WERI-Rb-1 (cell line): ENCODE results near the gene GRIN2D.
"Not testable (repeated sequence)": the region's sequence is repeated elsewhere in the genome, so short reads cannot be mapped to it uniquely, and the experiment has no call there.

Source experiments
- DNase-seq: peaks from one replicate; pipeline ENCODE4 v3.0.0-alpha.2; 2020
- H3K27ac ChIP-seq: fragments of 250-450 bp; sonication (Bioruptor Pico); 2 replicates; pipeline ENCODE4 v1.5.1; 2020; ENCODE audit warnings: mild to moderate bottlenecking, moderate library complexity
- H3K27me3 ChIP-seq: fragments of 250-450 bp; sonication (Bioruptor Pico); 2 replicates; pipeline ENCODE4 v1.5.1; 2021; ENCODE audit warnings: mild to moderate bottlenecking, low read depth, moderate library complexity; ENCODE audit not compliant: insufficient read depth, severe bottlenecking
- H3K36me3 ChIP-seq: fragments of 250-450 bp; sonication (Bioruptor Pico); 2 replicates; pipeline ENCODE4 v1.5.1; 2020; ENCODE audit warnings: mild to moderate bottlenecking, moderate library complexity
- H3K4me3 ChIP-seq: 2 replicates; pipeline ENCODE4 v1.5.1; 2011; ENCODE audit warnings: low read depth, mild to moderate bottlenecking, control low read depth, low read length
- H3K9me3 ChIP-seq: fragments of 250-450 bp; sonication (Bioruptor Pico); 2 replicates; pipeline ENCODE4 v1.5.1; 2021; ENCODE audit warnings: mild to moderate bottlenecking, moderate library complexity; ENCODE audit not compliant: severe bottlenecking
- CTCF ChIP-seq: IDR thresholded peaks from 2 replicates; pipeline ENCODE4 v1.5.1; 2011; ENCODE audit warnings: low read depth, mild to moderate bottlenecking, control low read depth, inconsistent platforms, low read length

GRIN2D gene

DNA sequence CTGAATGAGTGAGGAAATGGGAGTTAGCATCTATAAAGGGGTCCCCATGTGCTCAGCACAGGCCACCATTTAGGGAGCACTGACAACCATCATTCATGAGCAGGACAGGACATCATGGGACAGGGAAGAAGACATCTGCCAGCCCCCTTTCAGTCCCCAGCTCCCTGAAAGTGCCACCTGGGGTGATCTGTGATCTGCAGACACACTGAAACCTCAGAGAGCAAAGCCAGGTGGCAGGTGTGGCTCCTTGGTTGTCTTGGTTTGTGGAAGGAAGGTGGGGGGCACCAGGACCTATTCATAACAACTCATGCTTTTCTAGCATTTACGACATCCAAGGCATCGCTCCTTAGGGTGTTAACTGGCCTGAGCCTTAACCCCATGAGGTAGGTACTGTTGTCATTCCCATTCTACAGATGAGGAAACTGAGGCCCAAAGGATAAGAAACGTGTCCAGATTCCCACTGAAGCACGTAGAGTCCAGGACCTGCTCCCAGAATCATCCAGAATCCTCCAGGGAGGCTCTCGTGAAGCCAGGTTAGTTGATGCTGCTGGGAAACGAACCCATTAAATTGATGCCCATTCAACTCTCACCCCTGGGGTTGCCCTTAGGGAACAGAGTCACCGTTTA, 7.9 kb upstream of the GRIN2D start:
- H3K9me3 ChIP-seq: no peaks in the 10 kb centered on the region
- no peak overlapping the region for H3K27ac ChIP-seq
- peaks cover 78% of the 10 kb centered on the region for H3K36me3 ChIP-seq
- DNase-seq: no peak
- TF ChIP-seq CTCF: no peak
- no peaks in the 10 kb centered on the region for H3K27me3 ChIP-seq
- no peak overlapping the region for H3K4me3 ChIP-seq

GRCh38 chr19:48386981-48387380, 6.5 kb upstream of the GRIN2D start:
- Histone ChIP-seq H3K4me3 (no peak overlapping the region), H3K27me3 (no peaks in the 10 kb centered on the region), H3K36me3 (peaks cover 69% of the 10 kb centered on the region), H3K27ac (no peak overlapping the region), H3K9me3 (no peaks in the 10 kb centered on the region)
- no peak for DNase-seq
- TF ChIP-seq CTCF: no peak

DNA sequence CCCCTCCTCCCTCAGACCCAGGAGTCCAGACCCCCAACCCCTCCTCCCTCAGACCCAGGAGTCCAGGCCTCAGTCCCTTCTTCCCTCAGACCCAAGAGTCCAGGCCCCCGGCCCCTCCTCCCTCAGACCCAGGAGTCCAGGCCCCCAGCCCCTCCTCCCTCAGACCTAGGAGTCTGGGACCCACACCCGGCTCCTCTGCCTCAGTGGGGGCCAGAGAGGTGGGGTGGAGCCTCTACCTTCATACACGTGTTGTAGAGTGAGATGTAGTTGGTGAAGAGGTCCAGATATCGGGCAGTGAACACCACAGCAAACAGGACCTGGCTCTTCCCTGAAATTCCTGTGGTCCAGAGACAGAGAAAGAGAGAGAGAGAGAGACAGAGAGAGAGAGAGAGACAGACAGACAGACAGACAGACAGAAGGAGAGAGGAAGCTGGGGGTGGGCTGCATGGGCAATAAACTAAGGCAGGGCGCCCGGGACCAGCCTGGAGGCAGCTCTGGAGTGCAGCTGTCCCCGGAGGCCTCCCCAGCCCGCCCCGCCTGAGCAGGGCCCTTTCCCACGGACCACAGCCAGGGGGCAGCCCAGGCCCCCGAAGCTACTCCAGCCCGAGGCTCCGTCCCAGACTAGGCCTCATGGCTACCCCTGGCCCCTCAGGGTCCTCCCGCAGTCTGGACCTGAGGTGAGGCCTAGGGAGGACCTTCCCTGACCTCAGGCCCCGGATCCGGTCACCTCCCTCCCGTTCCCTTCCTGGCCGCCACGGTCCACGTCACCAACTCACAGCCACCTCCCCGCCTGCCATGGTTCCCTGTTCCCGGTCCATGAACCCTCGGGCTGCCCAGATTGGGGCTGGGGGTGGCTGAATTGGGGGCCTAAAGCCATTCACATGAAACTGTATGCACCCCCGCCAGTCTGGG, 3.0 kb upstream of the GRIN2D start:
- Histone ChIP-seq H3K4me3 (peak overlapping the region; percentile 97), H3K27ac (peak overlapping the region; percentile 89), H3K36me3 (peaks cover 40% of the 10 kb centered on the region), H3K27me3 (no peaks in the 10 kb centered on the region), H3K9me3 (no peaks in the 10 kb centered on the region)
- TF ChIP-seq CTCF: peak; percentile 59
- peak; percentile 64 for DNase-seq

- Histone ChIP-seq H3K9me3 (no peaks in the 10 kb centered on the region), H3K36me3 (peaks cover 30% of the 10 kb centered on the region), H3K4me3 (peak within 1 kb of the TSS; percentile 97), H3K27ac (peak within 1 kb of the TSS; percentile 89), H3K27me3 (no peaks in the 10 kb centered on the region)
- TF ChIP-seq CTCF: peak; percentile 89
- DNase-seq: peak; percentile 69
Observed at GRCh38 chr19:48391100-48392005, 2.1 kb upstream of the GRIN2D start, which contains the start of gene KDELR1. Gene KDELR1 (minus strand): TSS chr19:48391551. CDS start chr19:48391358, 193 bp downstream.

DNA sequence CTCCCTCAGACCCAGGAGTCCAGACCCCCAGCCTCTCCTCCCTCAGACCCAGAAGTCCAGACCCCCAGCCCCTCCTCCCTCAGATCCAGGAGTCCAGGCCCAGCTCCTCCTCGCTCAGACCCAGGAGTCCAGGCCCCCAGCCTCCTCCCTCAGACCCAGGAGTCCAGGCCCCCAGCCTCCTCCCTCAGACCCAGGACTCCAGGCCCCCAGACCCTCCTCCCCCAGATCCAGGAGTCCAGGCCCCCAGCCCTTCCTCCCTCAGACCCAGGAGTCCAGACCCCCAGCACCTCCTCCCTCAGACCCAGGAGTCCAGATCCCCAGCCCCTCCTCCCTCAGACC, 1.5 kb upstream of the GRIN2D start:
- not testable (repeated sequence) for H3K9me3 ChIP-seq, DNase-seq, H3K27ac ChIP-seq, H3K27me3 ChIP-seq, H3K4me3 ChIP-seq
- H3K36me3 ChIP-seq: peaks cover 26% of the 10 kb centered on the region
